ENCODE results near the gene BICDL2. TPM values are rescaled to one million over a fixed set of nuclear protein-coding genes. Genes with fewer than 3 reads are reported as not detected.
"Not testable (repeated sequence)": the region's sequence is repeated elsewhere in the genome, so short reads cannot be mapped to it uniquely, and the experiment has no call there.

The BICDL2 gene
- total and polyA plus RNA-seq, 5 donors from 2014 or later, result not detected

GRCh38 chr16:3076577-3076976, 39.8 kb upstream of the BICDL2 start:
- ATAC-seq (ENCODE audit: low read depth in 2 of 2) (no peak), DNase-seq (no peak)
- peak overlapping the region; percentile 75 to 92 (median 83) for H3K4me3 Mint-ChIP-seq
- Histone ChIP-seq H3K4me1 (ENCODE audit: control insufficient read depth, insufficient read depth, low read length, poor library complexity, severe bottlenecking) (peaks cover 82% of the 10 kb centered on the region), H3K27me3 (ENCODE audit: control insufficient read depth, insufficient read depth, low read length) (no peaks in the 10 kb centered on the region), H3K4me3 (ENCODE audit: low read depth, low read length) (peak overlapping the region; percentile 51), H3K27ac (ENCODE audit: insufficient read depth, low read length, poor library complexity, severe bottlenecking) (peak overlapping the region; percentile 86), H3K36me3 (ENCODE audit: control insufficient read depth, insufficient read depth, low read length) (no peaks in the 10 kb centered on the region), H3K9me3 (ENCODE audit: control insufficient read depth in 2 of 2, low read length in 2 of 2) (no peaks in the 10 kb centered on the region)
- H3K9me3 Mint-ChIP-seq, result peaks cover 0 to 3% (median 0%) of the 10 kb centered on the region in 7 donors
- peaks cover 17% of the 10 kb centered on the region for H3K36me3 Mint-ChIP-seq
- H3K4me1 Mint-ChIP-seq, result peaks cover 13 to 91% (median 70%) of the 10 kb centered on the region in 4 donors
- peak overlapping the region; percentile 94 to 99 (median 99) for H3K27ac Mint-ChIP-seq
- H3K27me3 Mint-ChIP-seq, result peaks cover 8% of the 10 kb centered on the region

- peaks cover 13 to 92% (median 72%) of the 10 kb centered on the region in 4 donors for H3K4me1 Mint-ChIP-seq
- peak overlapping the region; percentile 86 for H3K27ac ChIP-seq (ENCODE audit: insufficient read depth, low read length, poor library complexity, severe bottlenecking)
- H3K27me3 Mint-ChIP-seq; H3K4me3 ChIP-seq (ENCODE audit: low read depth, low read length); ATAC-seq (ENCODE audit: low read depth in 2 of 2); H3K9me3 ChIP-seq (ENCODE audit: control insufficient read depth in 2 of 2, low read length in 2 of 2); H3K27me3 ChIP-seq (ENCODE audit: control insufficient read depth, insufficient read depth, low read length); H3K9me3 Mint-ChIP-seq; H3K36me3 ChIP-seq (ENCODE audit: control insufficient read depth, insufficient read depth, low read length): not testable (repeated sequence)
- H3K4me3 Mint-ChIP-seq, result peak overlapping the region in 3 of 4 donors; percentile 75 to 83 (median 83)
- H3K27ac Mint-ChIP-seq, result peak overlapping the region; percentile 94 to 99 (median 99)
- H3K36me3 Mint-ChIP-seq, result peaks cover 17% of the 10 kb centered on the region
- DNase-seq, result peak in 1 of 3 donors; percentile 42
- H3K4me1 ChIP-seq (ENCODE audit: control insufficient read depth, insufficient read depth, low read length, poor library complexity, severe bottlenecking), result peaks cover 83% of the 10 kb centered on the region
Measured at GRCh38 chr16:3075946-3076345, 39.2 kb upstream of the BICDL2 start.

GRCh38 chr16:3075523-3075915, 38.8 kb upstream of the BICDL2 start:
- H3K27ac Mint-ChIP-seq, result peak overlapping the region; percentile 94 to 99 (median 99)
- peak overlapping the region; percentile 75 to 93 (median 88) for H3K4me3 Mint-ChIP-seq
- Histone ChIP-seq H3K27ac (ENCODE audit: insufficient read depth, low read length, poor library complexity, severe bottlenecking) (peak overlapping the region; percentile 86), H3K4me3 (ENCODE audit: low read depth, low read length) (peak overlapping the region; percentile 73), H3K27me3 (ENCODE audit: control insufficient read depth, insufficient read depth, low read length) (no peaks in the 10 kb centered on the region), H3K36me3 (ENCODE audit: control insufficient read depth, insufficient read depth, low read length) (no peaks in the 10 kb centered on the region), H3K4me1 (ENCODE audit: control insufficient read depth, insufficient read depth, low read length, poor library complexity, severe bottlenecking) (peaks cover 83% of the 10 kb centered on the region), H3K9me3 (ENCODE audit: control insufficient read depth in 2 of 2, low read length in 2 of 2) (no peaks in the 10 kb centered on the region)
- no peak for DNase-seq
- H3K27me3 Mint-ChIP-seq, result peaks cover 8% of the 10 kb centered on the region
- peaks cover 13 to 92% (median 70%) of the 10 kb centered on the region in 4 donors for H3K4me1 Mint-ChIP-seq
- peak; percentile 3 to 6 for ATAC-seq (ENCODE audit: low read depth in 2 of 2)
- peaks cover 17% of the 10 kb centered on the region for H3K36me3 Mint-ChIP-seq
- peaks cover 0 to 2% (median 0%) of the 10 kb centered on the region in 7 donors for H3K9me3 Mint-ChIP-seq

GRCh38 chr16:3074860-3075522, 38.2 kb upstream of the BICDL2 start:
- Mint-ChIP-seq H3K27me3 (peaks cover 8% of the 10 kb centered on the region), H3K27ac (peak overlapping the region; percentile 94 to 99 (median 99)), H3K4me3 (peak overlapping the region; percentile 75 to 93 (median 88)), H3K4me1 (peaks cover 13 to 94% (median 72%) of the 10 kb centered on the region in 4 donors), H3K36me3 (peaks cover 20% of the 10 kb centered on the region), H3K9me3 (peaks cover 0 to 2% (median 0%) of the 10 kb centered on the region in 7 donors)
- ATAC-seq (ENCODE audit: low read depth in 2 of 2) (peak; percentile 91 to 93), DNase-seq (peak; percentile 73 to 99 (median 91))
- Histone ChIP-seq H3K27ac (ENCODE audit: insufficient read depth, low read length, poor library complexity, severe bottlenecking) (peak overlapping the region; percentile 86), H3K4me3 (ENCODE audit: low read depth, low read length) (peak overlapping the region; percentile 73), H3K36me3 (ENCODE audit: control insufficient read depth, insufficient read depth, low read length) (peaks cover under 1% of the 10 kb centered on the region), H3K27me3 (ENCODE audit: control insufficient read depth, insufficient read depth, low read length) (no peaks in the 10 kb centered on the region), H3K4me1 (ENCODE audit: control insufficient read depth, insufficient read depth, low read length, poor library complexity, severe bottlenecking) (peaks cover 88% of the 10 kb centered on the region), H3K9me3 (ENCODE audit: control insufficient read depth in 2 of 2, low read length in 2 of 2) (no peaks in the 10 kb centered on the region)

- DNase-seq (peak in 1 of 3 donors; percentile 43), ATAC-seq (ENCODE audit: low read depth in 2 of 2) (no peak)
- Histone ChIP-seq H3K27me3 (ENCODE audit: control insufficient read depth, insufficient read depth, low read length) (no peaks in the 10 kb centered on the region), H3K9me3 (ENCODE audit: control insufficient read depth in 2 of 2, low read length in 2 of 2) (no peaks in the 10 kb centered on the region), H3K4me1 (ENCODE audit: control insufficient read depth, insufficient read depth, low read length, poor library complexity, severe bottlenecking) (peaks cover 93% of the 10 kb centered on the region), H3K27ac (ENCODE audit: insufficient read depth, low read length, poor library complexity, severe bottlenecking) (peak overlapping the region; percentile 53), H3K36me3 (ENCODE audit: control insufficient read depth, insufficient read depth, low read length) (peaks cover 15% of the 10 kb centered on the region), H3K4me3 (ENCODE audit: low read depth, low read length) (peak overlapping the region; percentile 69)
- H3K9me3 Mint-ChIP-seq, result peaks cover 0 to 2% (median 0%) of the 10 kb centered on the region in 7 donors
- H3K27ac Mint-ChIP-seq, result peak overlapping the region; percentile 94 to 99 (median 99)
- H3K4me1 Mint-ChIP-seq, result peaks cover 13 to 95% (median 69%) of the 10 kb centered on the region in 4 donors
- H3K4me3 Mint-ChIP-seq, result peak overlapping the region; percentile 75 to 90 (median 84)
- peaks cover 8% of the 10 kb centered on the region for H3K27me3 Mint-ChIP-seq
- H3K36me3 Mint-ChIP-seq, result peaks cover 24% of the 10 kb centered on the region
Measured at GRCh38 chr16:3073448-3073847, 36.7 kb upstream of the BICDL2 start.

GRCh38 chr16:3072576-3073263, 36.0 kb upstream of the BICDL2 start:
- ATAC-seq (ENCODE audit: low read depth in 2 of 2); H3K27me3 Mint-ChIP-seq; H3K4me3 ChIP-seq (ENCODE audit: low read depth, low read length); H3K9me3 ChIP-seq (ENCODE audit: control insufficient read depth in 2 of 2, low read length in 2 of 2); H3K9me3 Mint-ChIP-seq; H3K27me3 ChIP-seq (ENCODE audit: control insufficient read depth, insufficient read depth, low read length): not testable (repeated sequence)
- peak overlapping the region; percentile 94 to 99 (median 99) for H3K27ac Mint-ChIP-seq
- peaks cover 93% of the 10 kb centered on the region for H3K4me1 ChIP-seq (ENCODE audit: control insufficient read depth, insufficient read depth, low read length, poor library complexity, severe bottlenecking)
- H3K4me1 Mint-ChIP-seq, result peaks cover 10 to 94% (median 65%) of the 10 kb centered on the region in 4 donors
- DNase-seq, result peak in 2 of 3 donors; percentile 50 to 78
- H3K4me3 Mint-ChIP-seq, result peak overlapping the region; percentile 70 to 90 (median 80)
- peaks cover 22% of the 10 kb centered on the region for H3K36me3 ChIP-seq (ENCODE audit: control insufficient read depth, insufficient read depth, low read length)
- H3K36me3 Mint-ChIP-seq, result peaks cover 24% of the 10 kb centered on the region
- H3K27ac ChIP-seq (ENCODE audit: insufficient read depth, low read length, poor library complexity, severe bottlenecking), result peak overlapping the region; percentile 53

- peak overlapping the region; percentile 41 for H3K27ac ChIP-seq (ENCODE audit: insufficient read depth, low read length, poor library complexity, severe bottlenecking)
- not testable (repeated sequence) for H3K27me3 Mint-ChIP-seq; H3K9me3 ChIP-seq (ENCODE audit: control insufficient read depth in 2 of 2, low read length in 2 of 2); H3K4me3 ChIP-seq (ENCODE audit: low read depth, low read length); H3K9me3 Mint-ChIP-seq; H3K27me3 ChIP-seq (ENCODE audit: control insufficient read depth, insufficient read depth, low read length); ATAC-seq (ENCODE audit: low read depth in 2 of 2)
- peak overlapping the region in 3 of 4 donors; percentile 33 to 78 (median 55) for H3K4me3 Mint-ChIP-seq
- H3K4me1 Mint-ChIP-seq, result peaks cover 9 to 92% (median 63%) of the 10 kb centered on the region in 4 donors
- peak in 1 of 3 donors; percentile 77 for DNase-seq
- peaks cover 27% of the 10 kb centered on the region for H3K36me3 Mint-ChIP-seq
- peaks cover 93% of the 10 kb centered on the region for H3K4me1 ChIP-seq (ENCODE audit: control insufficient read depth, insufficient read depth, low read length, poor library complexity, severe bottlenecking)
- H3K27ac Mint-ChIP-seq, result peak overlapping the region; percentile 83 to 98 (median 92)
- peaks cover 26% of the 10 kb centered on the region for H3K36me3 ChIP-seq (ENCODE audit: control insufficient read depth, insufficient read depth, low read length)
Measured at GRCh38 chr16:3072148-3072547, 35.4 kb upstream of the BICDL2 start.

Data from CD4-positive, CD25-positive, alpha-beta regulatory T cell (primary cell).